ENCODE results near the gene OLFM1.

OLFM1 gene

DNA sequence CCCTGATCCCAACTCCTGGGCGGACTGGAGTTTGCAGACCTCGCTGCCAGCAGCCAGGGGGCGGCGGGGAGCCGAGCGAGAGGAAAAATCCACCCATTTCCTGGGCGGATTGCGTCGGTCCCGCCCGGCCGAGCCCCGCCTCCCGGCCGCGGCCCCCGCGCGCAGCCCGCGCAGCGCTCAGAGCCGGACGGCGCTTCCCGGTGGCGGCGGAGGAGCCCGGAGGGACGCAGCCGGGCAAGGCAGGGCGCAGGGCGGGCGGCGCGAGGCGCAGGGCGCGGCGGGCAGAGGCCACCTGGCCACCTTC lies at the start of gene OLFM1:
Gene OLFM1, plus strand, starts transcription at position 180 of the 304 bp plus-strand sequence. CDS start 322 bp downstream, outside the sequence.
- DNase-seq: peak; percentile 29

DNA sequence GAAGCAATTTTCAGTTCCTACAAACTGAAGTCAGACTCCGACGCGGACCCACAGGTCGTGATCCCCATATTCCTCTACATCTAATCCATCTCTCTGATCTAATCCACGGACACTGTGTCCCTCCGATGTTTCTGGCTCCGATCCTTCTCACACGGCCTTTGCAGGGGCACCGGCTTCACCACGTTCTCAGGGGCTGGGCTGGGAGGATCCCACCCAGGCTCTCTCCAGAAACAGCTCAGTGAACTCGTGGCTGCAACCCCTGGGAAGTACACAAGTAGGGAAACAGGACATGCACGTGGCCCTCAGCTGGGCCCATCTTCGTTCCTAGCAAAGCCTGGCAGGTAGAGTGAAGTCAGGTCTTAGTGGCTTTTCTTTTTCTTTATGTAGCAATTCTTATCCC lies 49.1 kb upstream of the OLFM1 start:
- no peak for DNase-seq

GRCh38 chr9:135038826-135039225 lies 48.6 kb upstream of the OLFM1 start:
- DNase-seq: no peak

GRCh38 chr9:135039266-135039870 lies 48.1 kb upstream of the OLFM1 start:
- no peak for DNase-seq

DNA sequence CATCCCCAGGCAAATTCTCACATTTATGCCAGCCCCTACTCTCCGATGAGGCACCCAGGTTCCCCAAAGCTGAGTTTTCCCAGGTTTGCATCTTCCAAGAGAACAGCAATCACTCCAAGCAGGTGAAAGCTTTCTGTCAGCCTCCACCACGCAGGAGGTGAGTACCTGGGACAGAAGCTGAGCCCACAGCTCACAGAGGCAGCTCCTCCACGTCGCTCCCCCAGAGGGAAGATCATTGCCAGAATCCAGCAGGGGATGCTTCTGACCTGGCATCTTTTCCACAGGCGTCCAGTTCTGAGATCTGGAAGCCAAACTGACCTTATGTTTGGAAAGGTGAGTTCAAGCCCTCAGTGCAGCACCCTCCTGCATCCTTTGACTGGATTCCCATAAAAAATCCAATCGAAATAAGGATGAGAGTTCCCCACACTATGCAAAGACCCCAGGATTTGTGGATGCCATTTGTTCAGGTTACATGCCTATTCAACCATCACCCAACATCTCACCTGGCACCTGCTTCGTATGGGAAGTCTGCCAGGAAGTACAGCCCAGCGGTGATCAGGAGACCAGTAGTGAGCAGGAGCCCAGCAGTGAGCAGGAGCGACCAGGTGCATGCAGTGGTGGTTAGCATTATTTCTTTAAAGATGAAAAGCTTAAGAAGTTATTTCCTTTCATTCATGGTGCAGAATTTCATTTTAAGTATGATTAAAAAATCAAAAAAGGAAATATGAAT lies 47.4 kb upstream of the OLFM1 start:
- no peak for DNase-seq

- no peak for DNase-seq
These were observed 46.6 kb upstream of the OLFM1 start for GRCh38 chr9:135040892-135041291.

DNA sequence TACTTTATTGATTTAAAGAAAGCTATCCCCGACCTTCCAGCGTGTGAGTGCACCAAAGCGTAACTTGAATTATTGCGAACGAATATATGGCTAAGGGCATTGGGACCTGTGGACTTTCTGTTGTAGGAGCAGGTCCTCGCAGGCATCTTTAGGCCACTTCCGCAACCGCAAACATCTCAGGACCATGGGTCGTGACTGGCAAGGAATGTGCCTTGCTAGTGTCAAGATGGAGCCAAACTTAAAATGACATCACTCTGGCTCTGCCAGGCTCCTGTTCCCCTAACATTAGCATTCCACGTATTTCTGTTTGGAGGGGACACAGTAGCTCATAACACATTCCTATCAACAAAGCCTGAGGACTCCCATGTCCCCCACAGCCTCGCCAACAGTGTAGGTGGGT lies 44.1 kb upstream of the OLFM1 start:
- DNase-seq: no peak

- no peak for DNase-seq
These were observed 42.1 kb upstream of the OLFM1 start for GRCh38 chr9:135045264-135045927.

GRCh38 chr9:135045928-135046738 lies 41.3 kb upstream of the OLFM1 start:
- DNase-seq: no peak

DNA sequence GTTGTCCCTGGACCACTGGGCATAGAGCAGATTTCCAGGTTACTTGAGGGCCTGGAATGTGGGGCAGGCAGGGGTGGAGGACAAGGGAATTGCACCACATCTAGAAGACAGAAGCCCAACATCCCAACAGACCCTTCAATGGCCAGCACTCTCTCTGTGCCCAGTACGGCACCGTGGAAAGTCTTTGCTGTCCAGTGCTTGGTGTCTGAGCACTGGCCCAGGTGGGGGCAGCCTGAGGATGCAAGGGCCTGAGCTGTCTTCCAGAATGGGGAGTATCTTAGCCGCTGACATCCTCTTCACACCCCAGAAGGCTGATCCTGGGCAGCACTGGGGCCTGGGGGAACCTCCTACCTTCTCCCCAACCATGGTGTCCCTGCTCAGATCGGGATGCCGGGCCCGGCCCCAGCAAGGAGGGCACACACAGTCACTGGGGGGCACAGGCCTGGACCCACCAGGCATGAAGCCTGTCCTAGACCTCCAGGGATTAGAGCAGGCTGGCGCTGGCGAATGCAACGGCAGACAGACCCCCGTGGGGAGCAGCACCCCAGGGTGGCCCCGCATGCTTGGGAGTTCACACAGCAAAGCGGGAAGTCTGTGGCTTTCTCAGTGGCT lies 40.6 kb upstream of the OLFM1 start:
- no peak for DNase-seq

GRCh38 chr9:135047521-135047920 lies 39.9 kb upstream of the OLFM1 start:
- no peak for DNase-seq

- DNase-seq: no peak
These were observed 39.3 kb upstream of the OLFM1 start for GRCh38 chr9:135048046-135048757.

DNA sequence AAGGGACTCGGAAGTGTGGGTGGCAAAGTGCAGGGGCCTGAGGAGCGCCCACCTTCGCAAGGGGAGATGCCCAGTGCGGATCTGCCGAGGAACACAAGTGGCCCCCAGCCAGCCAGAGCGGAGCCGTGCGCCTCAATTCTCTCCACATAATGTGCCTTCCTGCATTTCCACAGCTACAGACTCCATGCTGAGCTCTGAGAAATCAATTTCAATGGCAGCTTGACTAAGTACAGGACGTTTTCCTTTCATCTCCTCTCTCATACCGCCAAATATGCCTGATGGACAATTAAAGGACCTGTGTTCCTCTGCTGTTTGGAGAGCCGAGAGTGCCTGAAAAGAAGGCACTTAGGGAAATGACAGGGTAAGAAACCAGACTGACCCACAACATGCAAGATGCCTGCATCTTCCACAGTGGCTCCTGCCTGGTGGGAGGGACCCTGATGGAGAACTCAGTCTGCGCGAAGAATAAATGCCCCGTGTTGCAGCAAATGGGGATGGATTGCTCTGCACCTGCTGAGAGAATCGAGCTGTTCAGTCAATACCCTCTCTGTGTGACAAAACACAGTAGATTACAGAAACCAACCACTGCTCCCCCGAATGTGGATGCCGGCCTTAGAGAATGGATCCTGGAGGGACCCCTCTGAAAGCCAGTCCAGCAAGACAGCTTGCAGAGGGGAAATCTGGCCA lies 38.6 kb upstream of the OLFM1 start:
- no peak for DNase-seq

GRCh38 chr9:135049460-135049859 lies 38.0 kb upstream of the OLFM1 start:
- no peak for DNase-seq

DNA sequence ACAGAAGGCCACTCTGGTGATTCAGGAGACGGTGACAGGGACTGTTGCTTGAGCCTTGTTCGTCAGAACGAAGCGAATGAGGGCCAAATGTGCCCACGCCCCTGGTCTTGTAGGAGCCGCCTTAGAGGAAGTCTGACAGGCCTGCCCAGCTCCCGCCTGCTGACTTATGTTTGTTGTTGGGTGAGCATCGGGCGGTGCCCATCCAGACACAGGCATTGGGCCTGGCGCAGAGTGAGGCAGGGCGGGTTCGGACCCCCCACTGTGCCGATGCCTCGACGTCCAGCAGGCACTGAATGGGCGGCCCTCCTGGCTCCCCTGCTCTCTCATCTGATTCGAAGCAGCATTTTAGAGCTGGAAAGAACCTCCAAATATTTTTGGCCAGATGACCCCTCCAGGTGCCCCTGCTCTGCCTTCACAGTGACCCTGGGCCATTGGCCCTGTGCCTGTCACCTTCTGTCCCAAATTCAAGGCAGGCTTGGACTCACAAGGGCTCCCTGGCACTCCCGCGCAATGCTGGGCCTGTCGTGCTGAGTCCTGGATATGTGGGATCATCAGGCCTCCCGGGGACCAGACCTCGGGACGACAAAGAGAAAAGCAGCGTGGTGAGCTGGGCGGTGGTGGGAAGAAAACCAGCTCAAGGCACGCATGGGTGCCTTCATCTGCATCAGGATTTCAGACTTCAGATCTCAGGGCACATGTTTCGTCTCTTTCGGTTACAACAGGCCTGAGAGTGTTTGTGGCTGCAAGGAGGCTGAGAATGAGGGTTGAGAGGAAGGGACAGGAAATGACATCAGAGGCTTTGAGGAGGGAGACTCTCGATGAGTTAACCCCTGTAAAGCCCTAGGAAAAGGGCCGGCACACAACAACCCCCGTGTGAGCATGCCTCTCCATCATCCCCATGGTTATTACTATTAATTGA lies 37.1 kb upstream of the OLFM1 start:
- DNase-seq: no peak

GRCh38 chr9:135051316-135052038 lies 36.0 kb upstream of the OLFM1 start:
- DNase-seq: no peak

DNA sequence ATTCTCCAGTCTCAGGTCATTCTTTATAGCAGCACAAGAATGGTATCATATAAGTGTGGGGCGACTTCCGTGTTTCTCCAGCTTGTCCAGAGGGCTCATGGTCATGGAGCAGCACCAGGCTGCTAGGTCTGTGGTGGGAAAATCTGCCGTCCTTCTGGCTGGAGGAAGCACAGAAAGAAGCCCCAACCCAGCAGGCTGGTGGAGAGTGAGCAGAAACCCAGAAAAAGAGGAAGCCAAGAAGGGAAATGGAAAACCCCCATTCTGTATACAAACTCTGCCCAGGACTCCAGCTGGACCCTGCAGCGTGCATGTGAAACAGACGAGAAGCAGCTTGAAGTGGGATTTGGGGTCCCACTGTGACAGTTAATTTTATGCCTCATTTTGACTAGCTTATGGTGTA lies 34.3 kb upstream of the OLFM1 start:
- DNase-seq: no peak

DNA sequence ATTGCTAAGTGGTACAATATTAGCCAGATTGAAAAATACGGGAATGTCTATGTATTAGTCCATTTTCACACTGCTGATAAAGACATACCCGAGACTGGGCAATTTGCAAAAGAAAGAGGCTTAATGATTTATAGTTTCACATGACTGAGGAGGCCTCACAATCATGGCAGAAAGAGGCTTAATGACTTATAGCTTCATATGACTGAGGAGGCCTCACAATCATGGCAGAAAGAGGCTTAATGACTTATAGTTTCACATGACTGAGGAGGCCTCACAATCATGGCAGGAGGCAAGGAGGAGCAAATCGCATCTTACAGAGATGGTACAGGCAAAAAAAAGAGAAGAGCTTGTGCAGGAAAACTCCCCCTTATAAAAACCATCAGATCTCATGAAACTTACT lies 32.3 kb upstream of the OLFM1 start:
- no peak for DNase-seq

DNA sequence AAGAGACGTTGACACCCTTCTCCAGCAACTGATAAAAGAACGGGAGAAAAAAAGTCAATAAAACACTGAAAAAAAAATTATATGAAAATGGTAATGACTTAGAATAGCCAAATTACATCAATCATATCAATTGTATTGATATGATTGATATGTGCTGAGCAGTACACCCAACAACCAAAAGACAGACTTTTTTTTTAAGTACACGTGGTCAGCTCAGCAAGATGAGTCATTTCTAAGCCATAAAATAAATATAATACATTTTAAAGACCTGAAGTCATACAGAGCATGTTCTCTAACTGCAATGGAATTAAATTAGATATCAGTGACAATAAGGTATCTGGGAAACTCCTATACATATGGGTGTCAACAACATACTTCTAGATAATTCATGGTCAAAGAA lies 30.9 kb upstream of the OLFM1 start:
- DNase-seq: no peak

Measured in fibroblast of upper back skin (primary cell).